ENCODE measurements around the gene FGF12.
"Not testable (repeated sequence)": the region's sequence is repeated elsewhere in the genome, so short reads cannot be mapped to it uniquely, and the experiment has no call there.

The FGF12 gene

DNA sequence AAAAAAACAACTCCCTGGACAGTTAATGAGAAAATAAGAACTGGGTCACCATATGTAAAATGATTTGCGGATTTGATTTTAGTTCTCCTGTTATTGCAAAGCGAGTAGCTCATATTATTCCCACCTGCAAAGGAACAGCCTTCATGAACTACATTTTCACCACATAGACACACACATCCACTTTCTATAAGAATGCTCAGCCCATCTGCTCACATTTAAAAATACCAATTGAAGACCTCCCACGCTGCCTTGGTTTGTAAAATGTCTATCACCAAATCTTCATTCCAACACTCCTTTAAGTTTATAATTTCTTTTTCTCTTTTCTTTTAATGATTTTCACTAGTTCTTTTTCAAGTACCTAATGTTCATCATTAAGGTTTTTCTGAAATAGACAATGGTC, 148.6 kb downstream of the FGF12 start:
- no peak for DNase-seq (ENCODE audit: low spot score)

DNA sequence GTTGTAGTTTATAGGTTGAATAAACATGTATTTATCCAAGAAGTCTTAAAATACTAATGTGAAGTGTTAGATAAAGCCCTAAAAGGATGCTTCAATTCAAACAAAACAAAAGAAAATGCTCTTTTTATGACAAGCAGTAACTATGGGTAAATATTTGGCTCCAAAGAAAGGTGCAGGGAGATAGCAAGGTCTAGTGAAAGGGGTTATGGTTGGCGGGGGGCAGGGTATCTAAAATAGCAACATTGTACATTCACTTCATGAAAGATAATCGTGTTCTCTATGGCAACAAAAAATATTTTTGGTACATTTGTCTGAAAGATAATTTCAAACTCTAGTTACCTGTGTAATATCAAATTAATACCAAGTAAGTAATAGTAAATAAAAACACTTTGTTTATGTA, 149.5 kb downstream of the FGF12 start:
- DNase-seq (ENCODE audit: low spot score): no peak

DNA sequence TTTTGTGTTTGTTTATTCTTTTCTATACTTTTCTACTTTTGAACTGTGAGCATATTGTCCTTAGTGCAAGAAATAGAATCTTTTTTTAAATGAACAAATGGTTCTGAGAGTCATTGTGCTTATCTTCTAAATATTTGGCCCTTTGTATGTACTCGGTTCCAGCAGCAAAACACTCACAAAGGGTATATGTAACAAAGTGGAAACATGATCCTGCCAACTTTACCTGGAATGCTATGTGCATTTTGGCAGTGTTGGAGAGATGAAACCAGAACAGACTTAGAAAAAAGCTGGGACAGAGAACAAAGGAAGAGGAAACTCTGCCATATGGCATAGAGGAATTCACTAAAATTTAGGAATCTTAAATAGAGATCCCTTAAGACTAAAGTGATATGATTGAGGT, 150.1 kb downstream of the FGF12 start:
- DNase-seq (ENCODE audit: low spot score): no peak

DNA sequence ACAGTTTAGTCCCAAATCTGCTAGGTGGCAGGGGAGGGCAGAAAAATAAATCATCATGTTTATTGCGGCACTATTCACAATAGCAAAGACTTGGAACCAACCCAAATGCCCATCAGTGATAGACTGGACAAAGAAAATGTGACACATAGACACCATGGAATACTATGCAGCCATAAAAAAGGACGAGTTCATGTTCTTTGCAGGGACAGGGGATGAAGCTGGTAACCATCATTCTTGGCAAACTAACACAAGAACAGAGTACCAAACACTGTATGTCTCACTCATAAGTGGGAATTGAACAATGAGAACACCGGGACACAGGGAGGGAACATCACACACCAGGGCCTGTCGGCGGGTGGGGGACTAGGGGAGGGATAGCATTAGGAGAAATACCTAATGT, 150.6 kb downstream of the FGF12 start:
- not testable (repeated sequence) for DNase-seq (ENCODE audit: low spot score)

DNA sequence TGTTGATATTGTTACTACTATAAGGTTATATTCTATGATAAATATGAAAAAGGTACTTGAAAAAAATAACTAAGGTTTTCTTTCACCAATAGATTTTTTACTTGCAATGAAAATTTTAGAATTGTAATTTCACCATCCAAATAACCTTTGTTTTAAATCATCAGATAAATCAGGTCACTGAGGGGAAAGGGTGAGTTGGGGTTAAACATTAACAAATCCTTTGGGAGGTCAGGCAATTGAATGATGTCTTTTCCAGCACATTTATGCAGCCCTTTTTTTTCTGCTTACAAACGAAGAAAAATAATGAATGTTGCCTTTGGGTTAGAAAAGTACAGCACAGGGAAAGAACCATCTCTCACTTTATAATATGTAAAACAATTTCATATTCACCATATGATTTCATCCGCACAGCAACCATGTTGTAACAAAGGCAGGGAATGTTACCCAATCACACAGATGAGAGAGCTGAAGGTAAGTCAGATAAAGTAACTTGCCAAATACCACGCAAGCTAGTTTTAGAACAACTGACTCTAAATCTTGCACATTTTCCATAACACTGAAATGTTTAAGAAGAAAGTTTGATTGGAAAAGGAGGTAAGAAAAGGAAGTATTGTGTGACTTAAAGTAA, 151.3 kb downstream of the FGF12 start:
- DNase-seq (ENCODE audit: low spot score): no peak

DNA sequence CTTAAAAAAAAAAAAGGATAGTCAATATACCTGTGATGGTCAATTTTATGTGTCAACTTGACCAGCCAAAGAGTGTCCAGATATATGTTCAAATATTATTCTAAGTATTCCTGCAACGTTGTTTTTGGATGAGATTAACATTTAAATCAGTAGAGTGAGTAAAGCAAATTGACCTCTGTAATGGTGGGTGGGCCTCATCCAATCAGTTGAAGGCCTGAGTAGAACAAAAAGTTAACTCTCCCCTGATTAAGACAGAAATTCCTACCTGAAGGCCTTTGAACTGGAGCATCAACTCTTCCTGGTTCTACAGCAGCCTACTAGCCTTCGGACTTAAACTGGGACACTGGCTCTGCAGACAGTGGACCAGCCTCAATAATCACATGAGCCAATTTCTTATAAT, 154.1 kb downstream of the FGF12 start:
- DNase-seq (ENCODE audit: low spot score): no peak

DNA sequence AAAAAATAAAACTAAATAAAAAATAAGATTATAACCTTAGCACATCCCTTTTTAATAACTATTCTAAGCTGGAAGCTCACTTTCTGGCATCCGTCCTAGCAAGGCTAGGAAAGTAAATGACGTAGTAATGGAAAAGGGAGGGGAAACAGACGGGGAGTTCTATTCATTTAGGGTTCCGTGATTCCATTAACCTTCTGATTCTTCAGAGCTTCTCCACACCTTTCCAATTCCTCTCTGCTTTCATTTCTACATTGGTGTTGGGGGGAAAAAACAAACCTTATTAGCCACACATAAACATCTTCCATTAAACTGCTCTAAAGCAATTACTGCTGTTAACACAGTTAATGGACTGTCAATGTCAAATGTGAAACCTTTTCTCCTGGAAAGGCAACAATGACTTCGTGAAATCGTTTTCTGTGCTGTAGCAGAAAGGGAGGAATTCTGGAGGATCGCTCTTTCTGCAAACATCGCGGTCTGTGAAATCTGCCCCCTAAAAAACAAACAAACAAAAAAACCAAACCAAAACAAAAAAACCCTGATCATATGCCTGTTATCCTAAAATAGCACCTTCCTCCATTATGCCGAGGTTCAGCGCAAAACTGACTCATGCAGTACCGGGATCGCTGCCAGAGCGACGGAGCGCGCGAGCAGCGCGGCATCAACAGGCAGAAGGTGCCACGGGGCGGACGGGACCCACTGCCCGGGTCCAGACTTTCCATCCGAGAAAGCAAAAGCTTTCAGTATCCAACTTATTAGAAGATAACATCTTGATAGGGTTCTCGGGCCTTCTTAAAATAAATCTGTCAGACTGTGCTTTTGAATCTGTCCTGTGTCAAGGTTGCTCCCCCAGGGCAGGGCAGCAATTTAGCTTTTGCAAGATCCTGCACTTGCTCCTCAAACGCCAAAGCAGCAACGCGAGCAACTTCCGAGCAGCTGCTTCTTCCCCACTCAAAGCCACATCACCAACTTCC, 156.2 kb downstream of the FGF12 start:
- DNase-seq (ENCODE audit: low spot score): peak; percentile 7

DNA sequence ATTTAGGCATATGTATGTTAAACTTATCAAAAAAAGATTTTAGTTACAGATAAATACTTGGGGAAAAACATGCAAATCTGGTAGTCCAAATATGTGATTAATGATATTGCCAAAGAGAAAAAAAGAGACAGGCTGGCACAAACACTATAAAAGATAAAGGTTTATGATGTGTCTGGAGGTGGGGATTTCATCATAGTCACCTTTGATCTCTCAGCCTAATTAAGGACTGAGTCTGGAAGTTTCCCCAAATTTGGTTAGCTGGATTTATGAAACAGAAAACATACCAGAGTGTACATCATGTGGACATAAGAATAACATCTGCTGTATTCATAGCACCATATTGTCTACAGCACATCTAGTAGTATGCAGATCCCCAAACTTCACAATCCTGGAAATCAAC, 157.0 kb downstream of the FGF12 start:
- DNase-seq (ENCODE audit: low spot score): no peak

DNA sequence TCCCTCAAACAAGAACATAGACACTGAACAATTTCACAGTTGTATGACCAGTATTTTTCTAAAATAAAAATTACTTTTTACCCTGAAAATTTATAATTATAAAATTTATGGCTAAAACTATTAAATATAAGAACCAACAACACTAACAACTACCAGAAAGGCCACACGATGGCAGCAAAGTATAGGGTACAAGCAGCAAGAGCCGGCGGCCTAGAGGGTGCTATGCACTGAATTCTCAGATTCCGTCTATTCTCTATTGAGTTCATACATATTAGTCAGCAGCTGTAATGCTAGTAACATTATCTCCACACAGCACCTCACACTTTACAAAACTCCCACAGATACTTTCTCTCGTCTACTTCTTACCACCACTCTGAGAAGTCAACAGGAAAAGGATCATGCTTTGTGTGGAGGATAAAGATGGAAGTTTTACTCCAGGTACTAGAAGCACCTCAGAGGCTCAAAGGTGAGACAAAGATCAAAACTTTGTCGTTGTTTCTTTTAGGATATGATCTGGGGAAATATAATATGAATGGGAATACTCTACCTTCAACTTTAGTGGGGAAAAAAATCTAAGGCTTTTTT, 160.5 kb downstream of the FGF12 start:
- DNase-seq (ENCODE audit: low spot score): peak; percentile 57

DNA sequence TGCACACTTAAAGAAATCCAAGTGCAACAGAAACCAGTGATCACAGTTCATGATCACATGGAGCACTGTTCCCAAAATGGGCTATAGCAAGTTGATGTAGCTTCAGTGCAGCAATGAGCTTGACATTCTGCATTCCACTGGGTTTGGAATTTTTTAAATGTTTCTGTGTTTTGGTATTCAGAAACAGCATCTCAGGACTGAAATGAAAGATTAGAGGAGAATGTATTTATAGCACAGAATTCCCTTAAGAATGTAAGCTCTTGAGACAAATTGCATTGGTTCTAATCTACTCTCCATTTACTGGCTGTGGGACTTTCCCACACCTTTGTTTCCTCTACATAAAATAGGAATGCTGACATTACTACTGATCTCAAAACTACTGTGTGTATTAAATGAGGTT, 162.7 kb downstream of the FGF12 start:
- DNase-seq (ENCODE audit: low spot score): no peak

DNA sequence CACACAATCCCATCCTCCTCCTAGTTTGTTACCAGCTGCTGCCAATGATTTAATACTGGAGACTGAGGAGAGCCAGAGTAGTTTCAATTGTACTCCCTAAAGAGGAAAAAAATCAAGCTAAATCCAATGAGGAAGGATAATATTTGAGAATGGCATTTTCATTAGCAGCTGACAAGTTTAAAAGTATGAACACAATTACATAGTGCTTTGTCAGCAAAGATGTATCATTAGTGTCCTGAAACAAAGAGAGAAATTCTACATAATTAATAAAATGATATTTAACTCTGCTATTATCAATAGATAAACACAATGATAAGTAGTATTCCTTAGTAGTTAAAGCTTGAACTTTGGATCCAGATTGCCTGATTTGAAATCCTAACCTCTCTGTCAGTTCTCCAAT, 163.9 kb downstream of the FGF12 start:
- no peak for DNase-seq (ENCODE audit: low spot score)

DNA sequence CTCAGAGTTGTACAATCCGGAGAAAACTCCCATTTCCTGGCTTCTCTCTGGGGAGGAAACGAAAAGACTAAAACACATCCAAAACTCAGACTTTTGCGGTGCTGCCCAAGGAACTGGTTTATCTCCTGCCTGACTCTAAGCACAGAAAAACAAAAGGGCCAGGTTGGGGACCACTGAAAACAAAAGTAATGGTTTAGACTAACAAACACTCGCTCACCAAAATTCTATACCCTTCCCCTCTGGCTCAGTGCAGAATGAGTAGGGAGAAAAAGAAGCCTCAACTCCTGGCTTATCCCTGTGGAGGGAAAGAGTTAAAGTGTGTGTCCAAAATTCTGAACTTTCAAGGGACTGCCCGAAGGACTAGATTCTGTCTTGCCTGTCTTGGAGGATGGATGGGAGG, 173.6 kb downstream of the FGF12 start:
- DNase-seq (ENCODE audit: low spot score): no peak

DNA sequence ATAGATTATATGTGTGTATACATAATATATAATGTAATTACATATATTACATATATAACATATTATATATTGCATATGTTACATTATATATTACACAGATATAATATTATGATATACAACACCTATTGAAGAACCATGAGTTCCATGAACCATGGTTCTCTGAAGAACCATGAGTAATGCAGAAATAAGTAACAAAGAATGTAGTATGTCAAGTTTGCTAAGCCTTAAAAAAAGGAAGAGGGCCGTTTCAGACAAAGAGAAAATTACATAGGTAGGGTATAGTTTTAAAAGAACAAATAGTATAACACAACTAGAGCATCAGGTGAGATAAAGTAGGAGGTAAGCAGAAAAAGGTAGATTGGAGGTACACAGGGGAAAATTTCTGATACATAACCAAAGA, 177.0 kb downstream of the FGF12 start:
- no peak for DNase-seq (ENCODE audit: low spot score)

DNA sequence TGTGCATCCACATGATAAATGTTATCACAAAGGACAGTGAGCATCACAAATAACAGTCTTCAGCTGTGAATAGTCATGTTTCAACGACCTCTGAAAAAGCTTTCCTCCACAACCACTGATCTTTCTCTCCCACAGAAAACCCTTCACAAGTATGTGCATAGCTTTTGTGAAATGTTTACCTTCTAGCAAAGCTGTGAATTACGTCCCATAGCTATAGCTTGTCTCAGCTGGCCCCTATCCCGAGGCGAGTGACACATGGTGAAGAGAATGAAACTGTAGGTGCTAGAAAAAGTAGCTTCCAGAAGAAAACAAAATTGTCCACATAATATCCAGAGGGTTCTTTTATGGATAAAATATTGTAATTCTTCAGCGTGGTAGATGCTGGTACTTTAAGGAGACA, 182.0 kb downstream of the FGF12 start:
- no peak for DNase-seq (ENCODE audit: low spot score)

DNA sequence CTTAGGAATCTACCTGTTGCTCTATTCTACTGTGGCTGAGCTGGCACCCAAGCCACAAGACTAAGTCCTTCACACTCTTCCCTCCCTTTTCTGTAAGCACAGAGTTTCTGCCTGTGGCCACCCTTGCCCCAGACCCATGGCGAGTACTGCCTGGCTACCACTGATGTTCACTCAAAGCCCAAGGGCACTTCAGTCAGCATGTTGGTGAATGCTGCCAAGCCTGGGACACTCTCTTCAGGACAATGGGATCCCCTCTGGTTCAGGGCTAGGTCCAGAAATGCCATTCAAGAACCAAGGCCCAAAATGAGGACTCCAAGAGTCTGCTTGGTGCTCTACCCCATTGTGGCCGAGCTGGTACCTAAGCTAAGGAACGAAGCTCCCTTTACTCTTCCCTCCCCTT, 184.2 kb downstream of the FGF12 start:
- DNase-seq (ENCODE audit: low spot score): no peak

DNA sequence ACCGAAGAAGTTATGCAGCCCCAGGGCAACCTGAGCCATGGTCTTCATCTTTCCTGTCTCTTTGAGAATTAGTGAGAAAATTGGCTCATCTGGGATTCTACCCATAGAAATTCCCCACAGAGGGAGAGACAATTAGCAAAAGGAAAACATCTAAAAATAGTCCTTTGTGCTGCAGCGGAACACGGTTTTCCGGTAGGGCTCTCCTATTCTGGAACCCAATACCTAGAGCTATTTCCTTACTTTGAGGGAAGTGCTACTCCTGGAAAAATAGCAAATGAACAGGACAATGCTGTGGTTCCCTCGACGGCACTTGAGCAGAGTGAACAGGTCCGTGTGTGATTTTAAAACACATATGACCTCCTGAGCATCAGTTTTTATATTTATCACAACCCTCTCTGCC, 210.5 kb downstream of the FGF12 start:
- no peak for DNase-seq (ENCODE audit: low spot score)

DNA sequence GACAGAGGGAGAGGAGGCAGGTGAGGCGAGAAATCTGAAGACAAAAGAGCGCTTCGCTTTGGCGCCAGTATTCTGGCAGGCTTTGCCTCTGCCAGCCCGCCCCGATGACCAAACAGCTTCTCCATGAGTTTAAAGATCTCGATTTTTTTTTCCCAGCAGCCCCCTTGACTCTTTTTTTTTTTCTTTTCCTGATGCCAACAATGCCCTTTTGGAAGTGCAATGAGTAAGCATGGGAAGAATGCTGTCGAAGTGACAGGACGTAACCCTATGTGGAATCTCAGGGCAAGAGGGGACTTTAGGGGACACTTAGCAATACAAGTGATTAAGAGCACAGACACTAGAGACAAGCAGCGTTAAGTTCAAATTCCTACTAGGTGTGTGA, 211.7 kb downstream of the FGF12 start:
- no peak for DNase-seq (ENCODE audit: low spot score)

DNA sequence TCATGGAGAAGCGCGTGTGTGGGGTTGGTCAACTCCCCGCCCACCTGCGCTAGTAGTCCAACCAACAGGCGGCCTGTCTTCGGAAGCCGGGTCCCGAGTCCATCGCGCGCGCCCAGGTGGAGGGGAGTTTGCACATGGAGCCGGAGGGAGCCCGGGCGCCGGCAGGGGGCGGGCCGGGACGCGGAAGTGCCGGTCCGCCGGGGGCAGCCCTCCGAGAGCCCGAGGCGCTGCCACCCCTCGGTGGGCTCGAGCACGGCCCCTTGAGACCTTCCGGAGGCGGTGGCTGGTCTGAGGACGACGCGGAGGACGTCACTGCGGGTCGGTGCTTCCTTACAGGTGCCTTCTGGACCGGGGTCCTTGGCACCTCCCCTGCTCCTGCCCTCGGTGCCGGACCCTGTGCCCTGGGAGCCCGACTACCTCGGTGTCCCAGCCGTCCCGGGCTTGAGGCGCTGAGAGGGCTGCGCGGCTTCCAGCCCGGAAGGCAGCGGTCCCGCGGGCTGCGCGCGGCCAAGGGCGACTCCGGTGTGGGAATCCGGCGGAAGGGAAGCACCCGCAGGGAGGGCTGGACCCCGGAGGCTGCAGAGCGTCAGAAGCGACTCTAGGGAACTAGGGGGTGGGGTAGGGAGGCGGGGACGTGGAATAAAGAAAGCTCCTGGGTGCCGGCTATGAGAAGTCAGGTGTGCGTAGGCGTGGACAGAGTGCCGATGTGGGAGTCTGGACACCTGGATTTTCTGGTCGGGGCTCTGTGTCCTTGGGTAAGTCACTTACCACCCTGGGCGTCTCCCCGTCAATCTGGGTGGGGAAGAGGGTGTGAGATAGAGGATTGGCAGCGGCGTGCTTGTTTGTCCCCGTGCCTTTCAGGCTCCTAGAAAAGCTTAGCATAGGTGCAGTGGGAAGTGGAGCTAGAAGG, 212.3 kb downstream of the FGF12 start:
- no peak for DNase-seq (ENCODE audit: low spot score)

DNA sequence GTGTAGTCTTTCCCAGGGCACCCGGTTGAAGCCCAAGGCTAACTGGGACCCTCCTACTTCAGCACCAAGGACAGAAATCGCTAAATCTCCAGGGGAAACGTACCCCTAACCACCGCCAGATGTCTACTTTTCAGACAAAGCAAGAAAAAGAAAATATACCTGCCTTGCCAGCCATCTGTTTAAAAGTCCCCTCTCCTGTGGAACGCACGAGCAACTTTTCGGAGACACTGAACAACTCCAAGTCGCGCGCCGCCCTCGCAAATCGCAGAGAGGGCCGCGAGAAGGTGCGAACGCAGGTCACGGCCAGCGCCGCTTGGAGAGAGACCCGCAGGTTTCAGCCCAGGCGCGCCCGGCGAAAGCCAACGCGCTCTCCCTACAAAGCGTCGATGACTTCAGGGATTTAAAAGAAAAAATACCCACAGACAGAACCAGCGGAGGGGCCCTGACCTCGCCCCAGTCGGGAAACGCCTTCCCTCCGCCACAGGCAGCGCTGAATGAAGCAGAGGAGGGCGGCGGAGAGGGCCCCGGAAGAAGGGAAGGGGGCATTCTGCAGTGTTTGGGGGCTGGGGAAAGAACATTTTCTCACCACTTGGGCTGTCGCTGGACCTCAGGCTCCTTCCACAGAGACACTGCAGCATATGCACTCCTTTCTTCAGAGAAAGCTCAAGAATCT, 213.1 kb downstream of the FGF12 start:
- DNase-seq (ENCODE audit: low spot score): no peak

DNA sequence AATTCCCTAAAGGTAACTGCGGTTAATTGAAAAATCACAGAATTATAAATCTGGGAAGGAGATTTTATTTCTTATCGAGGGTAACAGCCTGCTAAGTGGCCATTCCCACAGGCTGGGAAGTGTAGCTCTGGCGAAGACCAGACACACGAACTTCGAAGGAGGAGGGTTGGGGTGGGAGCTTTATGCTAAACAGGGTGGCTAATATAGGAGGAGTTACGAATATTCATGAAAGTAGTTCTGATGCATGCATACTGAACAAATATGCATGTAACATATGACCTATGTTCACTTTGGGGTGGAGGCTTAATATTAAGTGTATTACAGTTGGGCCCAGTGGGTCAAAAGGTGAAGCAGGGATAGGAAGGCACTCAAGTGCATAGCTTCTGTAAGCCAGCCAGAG, 221.6 kb downstream of the FGF12 start:
- DNase-seq (ENCODE audit: low spot score): no peak

DNA sequence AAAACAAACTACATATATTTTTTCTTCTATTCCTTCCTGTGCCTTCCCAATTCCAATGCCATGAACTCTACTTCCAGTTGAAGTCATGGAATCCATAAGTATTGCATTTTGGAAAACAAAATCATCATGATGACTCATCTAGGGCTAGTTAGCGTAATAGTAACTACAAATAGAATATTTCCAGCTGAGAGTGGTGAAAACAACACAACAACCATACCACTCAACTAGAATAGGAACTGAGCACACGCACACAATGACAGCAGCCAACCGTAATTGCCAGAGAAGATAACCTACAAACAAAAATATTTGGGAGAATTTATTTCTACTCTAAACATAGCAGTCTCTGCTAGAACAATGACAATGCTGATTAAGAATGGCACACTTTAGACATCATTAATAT, 225.9 kb downstream of the FGF12 start:
- DNase-seq (ENCODE audit: low spot score): no peak
